Measurements from ENCODE around the gene RHCE. TPM values are rescaled to one million over a fixed set of nuclear protein-coding genes. Genes with fewer than 3 reads are reported as not detected.
"Not testable (repeated sequence)": the region's sequence is repeated elsewhere in the genome, so short reads cannot be mapped to it uniquely, and the experiment has no call there.

RHCE gene
- total RNA-seq, 1 experiment from 2014 or later = 0.24 TPM

DNA sequence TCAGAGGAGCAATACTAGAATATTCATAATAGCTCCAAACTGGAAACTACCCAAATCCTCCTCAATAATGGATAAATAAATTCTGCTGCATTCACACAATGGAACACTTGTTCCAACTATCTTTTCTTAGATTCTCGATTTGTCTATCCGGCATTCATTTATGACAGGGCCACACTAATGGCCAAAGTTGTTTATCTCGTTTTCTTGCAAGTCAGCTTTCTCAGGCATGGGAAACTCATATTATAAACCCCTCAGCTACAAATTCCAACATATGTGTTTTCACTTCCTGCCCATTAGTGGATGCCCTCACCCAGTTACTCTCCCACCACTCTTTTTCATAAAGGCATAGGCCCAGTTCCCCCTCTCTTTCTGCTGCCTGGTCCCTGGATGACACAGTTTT is 42.3 kb downstream of the RHCE start:
- ATAC-seq; DNase-seq (ENCODE audit: low spot score); CTCF ChIA-PET; H3K27ac Mint-ChIP-seq; H3K4me1 Mint-ChIP-seq; H3K27me3 Mint-ChIP-seq (ENCODE audit: low read depth); H3K4me3 Mint-ChIP-seq; POLR2A ChIA-PET; H3K36me3 Mint-ChIP-seq: not testable (repeated sequence)
- peaks cover 11% of the 10 kb centered on the region; the same call in 1 of the 2 replicates for H3K9me3 Mint-ChIP-seq

DNA sequence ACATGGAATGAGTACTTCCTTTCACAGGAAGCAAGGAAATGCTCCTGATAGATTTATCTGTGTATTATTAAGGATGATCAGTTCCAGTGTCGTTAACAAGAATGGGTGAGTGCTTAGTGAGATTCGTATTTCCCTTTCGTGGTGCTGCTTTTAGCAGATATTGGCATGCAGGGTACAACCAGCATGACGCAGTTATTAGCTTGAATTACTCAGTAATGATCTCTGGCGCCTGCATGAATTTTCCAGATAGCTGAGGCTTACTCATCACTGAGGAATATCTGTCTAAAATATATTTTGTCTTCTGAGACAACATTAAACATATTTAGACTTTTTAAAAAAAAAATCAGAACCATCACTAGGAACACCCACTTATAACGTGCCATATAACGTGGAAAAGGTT is 48.9 kb downstream of the RHCE start:
- H3K4me1 Mint-ChIP-seq = peaks cover 20% of the 10 kb centered on the region
- H3K9me3 Mint-ChIP-seq; H3K27ac Mint-ChIP-seq; POLR2A ChIA-PET; H3K27me3 Mint-ChIP-seq (ENCODE audit: low read depth); H3K4me3 Mint-ChIP-seq; ATAC-seq; DNase-seq (ENCODE audit: low spot score); H3K36me3 Mint-ChIP-seq: not testable (repeated sequence)
- CTCF ChIA-PET = interaction anchor here (0.6 to 0.9 kb wide), 2 partner anchors 41 to 466 kb away, joined by 3 read pairs; no protein-coding TSS in a partner anchor

DNA sequence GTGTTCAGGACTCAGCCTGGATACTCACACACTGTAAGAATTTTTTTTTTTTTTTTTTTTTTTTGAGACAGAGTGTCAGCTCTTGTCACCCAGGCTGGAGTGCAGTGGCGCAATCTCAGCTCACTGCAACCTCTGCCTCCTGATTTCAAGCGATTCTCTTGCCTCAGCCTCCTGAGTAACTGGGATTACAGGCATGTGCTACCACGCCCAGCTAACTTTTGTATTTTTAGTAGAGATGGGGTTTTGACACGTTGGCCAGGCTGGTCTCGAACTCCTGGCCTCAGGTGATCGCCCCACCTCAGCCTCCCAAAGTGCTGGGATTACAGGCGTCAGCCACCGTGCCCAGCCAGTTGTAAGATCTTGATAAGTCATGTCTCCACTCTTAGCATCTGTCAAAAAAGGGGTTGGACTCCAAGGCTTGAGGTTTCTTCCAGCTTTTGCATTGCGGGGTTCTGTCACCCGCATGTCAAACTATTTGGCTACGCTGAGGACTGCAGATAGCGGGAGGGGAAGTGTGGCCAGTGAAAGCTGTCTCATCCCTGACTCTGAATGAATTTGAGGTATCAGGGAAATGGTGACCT is 50.8 kb downstream of the RHCE start:
- CTCF ChIA-PET; H3K36me3 Mint-ChIP-seq; H3K27me3 Mint-ChIP-seq (ENCODE audit: low read depth); DNase-seq (ENCODE audit: low spot score); H3K9me3 Mint-ChIP-seq; H3K27ac Mint-ChIP-seq; ATAC-seq; H3K4me3 Mint-ChIP-seq: not testable (repeated sequence)
- H3K4me1 Mint-ChIP-seq = peaks cover 20% of the 10 kb centered on the region
- POLR2A ChIA-PET = interaction anchor here (0.6 kb wide), 4 partner anchors 11 to 972 kb away, joined by 3 to 4 read pairs (median 3); no protein-coding TSS in a partner anchor

DNA sequence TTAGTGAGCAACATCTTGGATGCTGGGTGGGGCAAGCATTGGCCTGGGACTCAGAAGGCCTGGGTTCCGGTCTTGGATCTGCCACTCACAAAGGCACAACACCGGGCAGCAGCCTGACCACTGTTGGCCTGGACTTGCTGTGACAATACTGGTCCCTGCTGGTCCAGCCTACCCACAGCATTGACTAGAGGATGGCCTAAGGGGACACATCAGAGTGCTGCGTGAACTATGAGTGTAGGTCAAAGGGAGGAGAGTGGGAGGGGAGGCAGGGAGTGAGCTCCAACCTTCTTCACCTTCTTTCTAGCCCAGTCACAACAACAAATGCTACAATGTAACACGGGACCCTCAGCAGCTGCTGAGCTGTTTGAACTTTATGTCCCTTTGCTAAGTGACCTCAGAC is 51.4 kb downstream of the RHCE start:
- ATAC-seq = no peak

DNA sequence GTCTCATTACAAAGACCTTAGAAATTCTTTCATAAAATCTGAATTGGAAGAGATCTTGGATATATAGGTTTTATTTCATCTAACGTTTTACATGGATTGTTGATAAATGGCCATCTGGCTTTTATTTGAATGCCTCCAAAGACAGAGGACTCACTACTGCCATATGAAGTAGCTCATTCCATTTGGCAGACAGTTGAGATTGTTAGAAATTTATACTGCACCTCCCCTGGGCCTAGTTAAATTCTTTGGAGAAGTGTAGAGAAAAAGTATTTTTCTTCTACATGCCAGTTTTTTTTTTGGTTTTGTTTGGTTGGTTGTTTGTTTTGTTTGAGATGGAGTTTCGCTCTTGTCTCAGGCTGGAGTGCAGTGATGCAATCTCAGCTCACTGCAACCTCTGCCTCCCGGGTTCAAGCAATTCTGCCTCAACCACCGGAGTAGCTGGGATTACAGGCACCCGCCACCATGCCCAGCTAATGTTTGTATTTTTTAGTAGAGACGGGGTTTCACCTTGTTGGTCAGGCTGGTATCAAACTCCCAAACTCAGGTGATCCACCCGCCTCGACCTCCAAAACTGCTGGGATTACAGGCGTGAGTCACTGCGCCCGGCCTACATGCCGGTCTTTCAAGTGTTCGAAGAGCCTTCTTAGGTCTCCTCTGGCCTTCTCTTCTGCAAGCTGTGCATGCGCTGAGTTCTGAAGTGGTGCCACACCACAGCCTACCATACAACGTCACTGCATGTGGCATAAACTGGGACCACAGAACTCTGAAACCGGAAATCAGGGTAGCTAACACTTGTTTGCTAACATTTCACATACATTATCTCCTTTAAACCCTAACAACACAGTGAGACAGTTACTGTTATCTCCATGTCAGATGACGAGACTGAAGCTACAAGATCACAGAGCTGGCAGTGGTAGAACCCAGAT is 57.7 kb downstream of the RHCE start:
- not testable (repeated sequence) for H3K27ac Mint-ChIP-seq
- peaks cover 21% of the 10 kb centered on the region for H3K36me3 Mint-ChIP-seq

More for the DNA sequence above, 51.4 kb downstream of the RHCE start:
- no peaks in the 10 kb centered on the region for H3K9me3 Mint-ChIP-seq
- H3K4me3 Mint-ChIP-seq = no peak overlapping the region
- DNase-seq (ENCODE audit: low spot score) = no peak
- H3K36me3 Mint-ChIP-seq = no peaks in the 10 kb centered on the region
- no peak for TF ChIP-seq CBFB (CRISPR knock-in tag; IDR thresholded peaks at IDR 0.05; ENCODE audit: low read depth)
- TF ChIP-seq, protein P1, sequence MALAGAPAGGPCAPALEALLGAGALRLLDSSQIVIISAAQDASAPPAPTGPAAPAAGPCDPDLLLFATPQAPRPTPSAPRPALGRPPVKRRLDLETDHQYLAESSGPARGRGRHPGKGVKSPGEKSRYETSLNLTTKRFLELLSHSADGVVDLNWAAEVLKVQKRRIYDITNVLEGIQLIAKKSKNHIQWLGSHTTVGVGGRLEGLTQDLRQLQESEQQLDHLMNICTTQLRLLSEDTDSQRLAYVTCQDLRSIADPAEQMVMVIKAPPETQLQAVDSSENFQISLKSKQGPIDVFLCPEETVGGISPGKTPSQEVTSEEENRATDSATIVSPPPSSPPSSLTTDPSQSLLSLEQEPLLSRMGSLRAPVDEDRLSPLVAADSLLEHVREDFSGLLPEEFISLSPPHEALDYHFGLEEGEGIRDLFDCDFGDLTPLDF (CRISPR knock-in tag; IDR thresholded peaks at IDR 0.05) = no peak
- TF ChIP-seq CREM (CRISPR knock-in tag; IDR thresholded peaks at IDR 0.05) = no peak
- TF ChIP-seq SMAD4 (CRISPR knock-in tag; IDR thresholded peaks at IDR 0.05) = no peak
- no peak for TF ChIP-seq SMAD3 (CRISPR knock-in tag; IDR thresholded peaks at IDR 0.05; ENCODE audit: borderline replicate concordance)
- TF ChIP-seq ZNF232 (CRISPR knock-in tag; IDR thresholded peaks at IDR 0.05) = no peak
- TF ChIP-seq GRHL2 (CRISPR knock-in tag; IDR thresholded peaks at IDR 0.05; ENCODE audit: insufficient replicate concordance, severe bottlenecking) = no peak
- no peak for TF ChIP-seq FOXK1 (CRISPR knock-in tag; IDR thresholded peaks at IDR 0.05)
- TF ChIP-seq, protein P2, sequence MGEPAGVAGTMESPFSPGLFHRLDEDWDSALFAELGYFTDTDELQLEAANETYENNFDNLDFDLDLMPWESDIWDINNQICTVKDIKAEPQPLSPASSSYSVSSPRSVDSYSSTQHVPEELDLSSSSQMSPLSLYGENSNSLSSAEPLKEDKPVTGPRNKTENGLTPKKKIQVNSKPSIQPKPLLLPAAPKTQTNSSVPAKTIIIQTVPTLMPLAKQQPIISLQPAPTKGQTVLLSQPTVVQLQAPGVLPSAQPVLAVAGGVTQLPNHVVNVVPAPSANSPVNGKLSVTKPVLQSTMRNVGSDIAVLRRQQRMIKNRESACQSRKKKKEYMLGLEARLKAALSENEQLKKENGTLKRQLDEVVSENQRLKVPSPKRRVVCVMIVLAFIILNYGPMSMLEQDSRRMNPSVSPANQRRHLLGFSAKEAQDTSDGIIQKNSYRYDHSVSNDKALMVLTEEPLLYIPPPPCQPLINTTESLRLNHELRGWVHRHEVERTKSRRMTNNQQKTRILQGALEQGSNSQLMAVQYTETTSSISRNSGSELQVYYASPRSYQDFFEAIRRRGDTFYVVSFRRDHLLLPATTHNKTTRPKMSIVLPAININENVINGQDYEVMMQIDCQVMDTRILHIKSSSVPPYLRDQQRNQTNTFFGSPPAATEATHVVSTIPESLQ (CRISPR knock-in tag; IDR thresholded peaks at IDR 0.05) = no peak
- TF ChIP-seq ZNF219 (CRISPR knock-in tag; IDR thresholded peaks at IDR 0.05; ENCODE audit: borderline replicate concordance) = no peak
- no peak for TF ChIP-seq ZBTB21 (CRISPR knock-in tag; IDR thresholded peaks at IDR 0.05; ENCODE audit: borderline replicate concordance)
- TF ChIP-seq, protein P3, sequence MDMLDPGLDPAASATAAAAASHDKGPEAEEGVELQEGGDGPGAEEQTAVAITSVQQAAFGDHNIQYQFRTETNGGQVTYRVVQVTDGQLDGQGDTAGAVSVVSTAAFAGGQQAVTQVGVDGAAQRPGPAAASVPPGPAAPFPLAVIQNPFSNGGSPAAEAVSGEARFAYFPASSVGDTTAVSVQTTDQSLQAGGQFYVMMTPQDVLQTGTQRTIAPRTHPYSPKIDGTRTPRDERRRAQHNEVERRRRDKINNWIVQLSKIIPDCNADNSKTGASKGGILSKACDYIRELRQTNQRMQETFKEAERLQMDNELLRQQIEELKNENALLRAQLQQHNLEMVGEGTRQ (CRISPR knock-in tag; IDR thresholded peaks at IDR 0.05) = no peak
- TF ChIP-seq NR3C1 (CRISPR knock-in tag; conservative IDR thresholded peaks at IDR 0.05; ENCODE audit: low read depth) = no peak
- TF ChIP-seq, protein P4, sequence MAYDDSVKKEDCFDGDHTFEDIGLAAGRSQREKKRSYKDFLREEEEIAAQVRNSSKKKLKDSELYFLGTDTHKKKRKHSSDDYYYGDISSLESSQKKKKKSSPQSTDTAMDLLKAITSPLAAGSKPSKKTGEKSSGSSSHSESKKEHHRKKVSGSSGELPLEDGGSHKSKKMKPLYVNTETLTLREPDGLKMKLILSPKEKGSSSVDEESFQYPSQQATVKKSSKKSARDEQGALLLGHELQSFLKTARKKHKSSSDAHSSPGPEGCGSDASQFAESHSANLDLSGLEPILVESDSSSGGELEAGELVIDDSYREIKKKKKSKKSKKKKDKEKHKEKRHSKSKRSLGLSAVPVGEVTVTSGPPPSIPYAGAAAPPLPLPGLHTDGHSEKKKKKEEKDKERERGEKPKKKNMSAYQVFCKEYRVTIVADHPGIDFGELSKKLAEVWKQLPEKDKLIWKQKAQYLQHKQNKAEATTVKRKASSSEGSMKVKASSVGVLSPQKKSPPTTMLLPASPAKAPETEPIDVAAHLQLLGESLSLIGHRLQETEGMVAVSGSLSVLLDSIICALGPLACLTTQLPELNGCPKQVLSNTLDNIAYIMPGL (CRISPR knock-in tag; IDR thresholded peaks at IDR 0.05) = no peak
- TF ChIP-seq, protein P5, sequence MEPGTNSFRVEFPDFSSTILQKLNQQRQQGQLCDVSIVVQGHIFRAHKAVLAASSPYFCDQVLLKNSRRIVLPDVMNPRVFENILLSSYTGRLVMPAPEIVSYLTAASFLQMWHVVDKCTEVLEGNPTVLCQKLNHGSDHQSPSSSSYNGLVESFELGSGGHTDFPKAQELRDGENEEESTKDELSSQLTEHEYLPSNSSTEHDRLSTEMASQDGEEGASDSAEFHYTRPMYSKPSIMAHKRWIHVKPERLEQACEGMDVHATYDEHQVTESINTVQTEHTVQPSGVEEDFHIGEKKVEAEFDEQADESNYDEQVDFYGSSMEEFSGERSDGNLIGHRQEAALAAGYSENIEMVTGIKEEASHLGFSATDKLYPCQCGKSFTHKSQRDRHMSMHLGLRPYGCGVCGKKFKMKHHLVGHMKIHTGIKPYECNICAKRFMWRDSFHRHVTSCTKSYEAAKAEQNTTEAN (CRISPR knock-in tag; IDR thresholded peaks at IDR 0.05) = no peak
- ChIA-PET CTCF (no interaction called here), POLR2A (interaction anchor here (0.6 kb wide), 3 partner anchors 11 to 973 kb away, joined by 3 read pairs; no protein-coding TSS in a partner anchor)
- no peak overlapping the region for H3K27ac Mint-ChIP-seq
- peaks cover 20% of the 10 kb centered on the region for H3K4me1 Mint-ChIP-seq
- H3K27me3 Mint-ChIP-seq (ENCODE audit: low read depth) = no peaks in the 10 kb centered on the region

More for the DNA sequence above, 57.7 kb downstream of the RHCE start:
- H3K4me1 Mint-ChIP-seq; POLR2A ChIA-PET; DNase-seq (ENCODE audit: low spot score); H3K27me3 Mint-ChIP-seq (ENCODE audit: low read depth); CTCF ChIA-PET; H3K4me3 Mint-ChIP-seq; H3K9me3 Mint-ChIP-seq; ATAC-seq: not testable (repeated sequence)
